PC-3 (cell line): Measurements from ENCODE around the gene FUS. TPM values are rescaled to one million over a fixed set of nuclear protein-coding genes. Genes with fewer than 3 reads are reported as not detected.

Experiments
- ATAC-seq: fragments of 200-7000 bp; cut with Tn5 transposase; 2 replicates; pipeline ENCODE4 v1.9.1; 2020; ENCODE audit warnings: mild to moderate bottlenecking, moderate library complexity
- BruUV-seq: library from RNA; stranded (reverse); fragments of 400-500 nt; replicated peaks from 2 replicates; lab custom pipeline; 2021; lab: Mats Ljungman, UMichigan
- CTCF ChIA-PET: fragments of 300-600 bp; sonication (Branson Sonifier 250); formaldehyde crosslinking; loops from one replicate; lab custom pipeline; 2022; ENCODE audit warnings: antibody characterized with exemption; lab: Charles Lee
- POLR2A ChIA-PET: fragments of 300-600 bp; sonication (Branson Sonifier 250); formaldehyde crosslinking; loops from one replicate; lab custom pipeline; 2022; ENCODE audit warnings: antibody characterized with exemption; ENCODE audit not compliant: unreplicated experiment; lab: Charles Lee
- DNase-seq: peaks from one replicate; pipeline ENCODE4 v3.0.0-alpha.2; 2015
- H2AFZ ChIP-seq: fragments of 300-600 bp; sonication (generic); 2 replicates; pipeline ENCODE4 v1.6.0; 2016; ENCODE audit warnings: antibody characterized with exemption, low read length
- H3F3A ChIP-seq: fragments of 300-600 bp; sonication (generic); one replicate; pipeline ENCODE4 v1.6.0; 2017; ENCODE audit warnings: antibody characterized with exemption, low read length, control low read depth, mild to moderate bottlenecking; ENCODE audit not compliant: unreplicated experiment
- H3K27ac ChIP-seq: fragments of 300-600 bp; sonication (generic); 2 replicates; pipeline ENCODE4 v1.5.1; 2016; ENCODE audit warnings: mild to moderate bottlenecking, low read length
- H3K27me3 ChIP-seq: fragments of 300-600 bp; sonication (generic); 2 replicates; pipeline ENCODE4 v1.6.1; 2016; ENCODE audit warnings: low read length, mixed read lengths
- H3K36me3 ChIP-seq: fragments of 300-600 bp; sonication (generic); 2 replicates; pipeline ENCODE4 v1.6.1; 2016; ENCODE audit warnings: low read depth, mixed run types, low read length, mixed read lengths
- H3K4me1 ChIP-seq: fragments of 300-600 bp; sonication (generic); 2 replicates; pipeline ENCODE4 v1.5.1; 2016; ENCODE audit warnings: low read length; ENCODE audit not compliant: insufficient read depth
- H3K4me2 ChIP-seq: fragments of 300-600 bp; sonication (generic); 2 replicates; pipeline ENCODE4 v1.6.0; 2016; ENCODE audit warnings: low read length
- H3K4me3 ChIP-seq: fragments of 300-600 bp; sonication (generic); 2 replicates; pipeline ENCODE4 v1.5.1; 2016; ENCODE audit warnings: mild to moderate bottlenecking, low read length, mixed read lengths
- H3K79me2 ChIP-seq: fragments of 300-600 bp; sonication (generic); 2 replicates; pipeline ENCODE4 v1.6.1; 2017; ENCODE audit warnings: low read length, mixed read lengths
- H3K9ac ChIP-seq: fragments of 300-600 bp; sonication (generic); 2 replicates; pipeline ENCODE4 v1.6.0; 2016; ENCODE audit warnings: mild to moderate bottlenecking, low read length
- H3K9me2 ChIP-seq: fragments of 300-600 bp; sonication (generic); replicated peaks from 2 replicates; pipeline ENCODE4 v1.6.1; 2016; ENCODE audit warnings: mixed run types, low read length, mixed read lengths
- H3K9me3 ChIP-seq: fragments of 300-600 bp; sonication (generic); 2 replicates; pipeline ENCODE4 v1.6.1; 2016; ENCODE audit warnings: low read length, mixed read lengths
- H4K20me1 ChIP-seq: fragments of 300-600 bp; sonication (generic); 2 replicates; pipeline ENCODE4 v1.6.1; 2016; ENCODE audit warnings: low read length, mixed read lengths
- EZH2 ChIP-seq: fragments of 300-600 bp; sonication (generic); IDR thresholded peaks from one replicate; pipeline ENCODE4 v1.6.1; 2017; ENCODE audit warnings: antibody characterized with exemption, mild to moderate bottlenecking, low read length; ENCODE audit not compliant: unreplicated experiment
- EZH2phosphoT487 ChIP-seq: fragments of 300-600 bp; sonication (generic); IDR thresholded peaks from 2 replicates; pipeline ENCODE4 v1.6.1; 2018; ENCODE audit warnings: mild to moderate bottlenecking, antibody characterized with exemption, low read length, borderline replicate concordance
- intact Hi-C: fragments of 100-400 bp; cut with micrococcal nuclease; formaldehyde crosslinking; loops from 2 replicates; pipeline ENCODE4 v1.9.0; 2023
- total RNA-seq: library from RNA; depleted of rRNA; stranded (reverse); fragments of >200 nt; gene quantifications from 2 replicates; pipeline ENCODE4 v1.2.3, GENCODE V29; 2014
- TF ChIP-seq, protein P1 (sequence below): fragments of 300-600 bp; sonication (generic); conservative IDR thresholded peaks from 2 replicates; pipeline ENCODE4 v1.5.1; 2017; ENCODE audit warnings: antibody characterized with exemption, low read depth, mild to moderate bottlenecking, low read length

The FUS gene
- total RNA-seq, 1 experiment from 2014 or later = 43.0 TPM

DNA sequence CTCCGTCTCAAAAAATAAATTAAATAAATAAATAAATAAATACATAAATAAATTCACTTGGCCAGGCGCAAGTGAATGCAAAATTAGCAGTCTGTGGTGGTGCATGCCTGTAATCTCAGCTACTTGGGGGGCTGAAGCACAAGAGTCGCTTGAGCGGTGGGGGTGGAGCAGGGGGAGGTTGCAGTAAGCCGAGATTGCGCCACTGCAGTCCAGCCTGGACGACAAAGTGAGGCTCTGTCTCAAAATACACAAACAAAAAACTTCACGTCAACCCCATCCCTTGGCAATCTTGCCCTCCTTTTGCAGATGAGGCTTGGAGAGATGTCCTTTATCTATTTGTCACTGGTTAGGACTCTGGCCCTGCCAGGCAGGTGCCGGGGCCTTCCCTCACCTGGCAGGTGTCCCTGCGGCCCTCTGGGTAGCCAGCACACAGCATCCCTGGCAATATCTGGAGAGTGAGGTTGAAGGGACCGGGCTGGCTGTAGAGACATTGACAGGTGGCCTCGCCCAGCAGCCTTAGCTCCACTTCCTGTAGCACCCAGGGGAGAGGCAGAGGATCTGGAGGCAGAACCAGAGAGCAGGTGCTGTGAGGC lies 34.4 kb upstream of the FUS start:
- H3K4me3 ChIP-seq = no peak overlapping the region
- ChIA-PET CTCF (no interaction called here), POLR2A (no interaction called here)
- BruUV-seq = no TSS peak
- no peak for TF ChIP-seq EZH2phosphoT487
- H3K9ac ChIP-seq = no peak overlapping the region
- ATAC-seq = no peak
- no peaks in the 10 kb centered on the region for H3K27me3 ChIP-seq
- H2AFZ ChIP-seq = no peak overlapping the region
- H3K4me2 ChIP-seq = no peak overlapping the region
- peaks cover 8% of the 10 kb centered on the region for H3K4me1 ChIP-seq
- H3K36me3 ChIP-seq = no peaks in the 10 kb centered on the region
- no peaks in the 10 kb centered on the region for H3K9me2 ChIP-seq
- no peaks in the 10 kb centered on the region for H3F3A ChIP-seq
- no peak overlapping the region for H3K27ac ChIP-seq
- no peaks in the 10 kb centered on the region for H3K9me3 ChIP-seq
- intact Hi-C loops = loop anchor here (10.0 kb wide), 1 partner anchor 121 kb away; no protein-coding TSS in a partner anchor
- no peaks in the 10 kb centered on the region for H4K20me1 ChIP-seq
- DNase-seq = no peak
- no peaks in the 10 kb centered on the region for H3K79me2 ChIP-seq

DNA sequence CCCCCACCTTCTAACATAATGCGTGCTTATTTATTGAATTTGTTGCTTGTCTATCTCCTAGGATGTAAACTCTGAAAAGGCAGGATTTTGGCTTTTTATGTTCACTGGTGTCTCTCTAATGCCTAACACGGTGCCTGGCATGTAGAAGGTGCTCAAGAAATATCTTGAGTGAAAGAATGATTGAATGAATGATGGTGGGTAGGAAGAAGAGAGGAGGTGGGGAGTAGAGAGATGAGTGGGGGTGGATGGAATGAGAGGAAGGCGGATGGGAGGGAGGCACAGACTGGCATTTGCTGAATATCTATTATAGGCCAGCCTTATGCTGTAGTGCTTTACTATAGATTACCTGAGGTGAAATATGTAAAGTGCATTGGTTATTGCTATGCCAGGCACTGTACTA lies 32.4 kb upstream of the FUS start:
- no peaks in the 10 kb centered on the region for H3K79me2 ChIP-seq
- H3K4me2 ChIP-seq = no peak overlapping the region
- H3F3A ChIP-seq = no peaks in the 10 kb centered on the region
- H3K36me3 ChIP-seq = no peaks in the 10 kb centered on the region
- intact Hi-C loops = loop anchor here (10.0 kb wide), 1 partner anchor 123 kb away; no protein-coding TSS in a partner anchor
- TF ChIP-seq, protein P1, sequence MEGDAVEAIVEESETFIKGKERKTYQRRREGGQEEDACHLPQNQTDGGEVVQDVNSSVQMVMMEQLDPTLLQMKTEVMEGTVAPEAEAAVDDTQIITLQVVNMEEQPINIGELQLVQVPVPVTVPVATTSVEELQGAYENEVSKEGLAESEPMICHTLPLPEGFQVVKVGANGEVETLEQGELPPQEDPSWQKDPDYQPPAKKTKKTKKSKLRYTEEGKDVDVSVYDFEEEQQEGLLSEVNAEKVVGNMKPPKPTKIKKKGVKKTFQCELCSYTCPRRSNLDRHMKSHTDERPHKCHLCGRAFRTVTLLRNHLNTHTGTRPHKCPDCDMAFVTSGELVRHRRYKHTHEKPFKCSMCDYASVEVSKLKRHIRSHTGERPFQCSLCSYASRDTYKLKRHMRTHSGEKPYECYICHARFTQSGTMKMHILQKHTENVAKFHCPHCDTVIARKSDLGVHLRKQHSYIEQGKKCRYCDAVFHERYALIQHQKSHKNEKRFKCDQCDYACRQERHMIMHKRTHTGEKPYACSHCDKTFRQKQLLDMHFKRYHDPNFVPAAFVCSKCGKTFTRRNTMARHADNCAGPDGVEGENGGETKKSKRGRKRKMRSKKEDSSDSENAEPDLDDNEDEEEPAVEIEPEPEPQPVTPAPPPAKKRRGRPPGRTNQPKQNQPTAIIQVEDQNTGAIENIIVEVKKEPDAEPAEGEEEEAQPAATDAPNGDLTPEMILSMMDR = no peak
- TF ChIP-seq EZH2phosphoT487 (no peak), EZH2 (no peak)
- H2AFZ ChIP-seq = no peak overlapping the region
- no peaks in the 10 kb centered on the region for H3K9me2 ChIP-seq
- ChIA-PET POLR2A (no interaction called here), CTCF (no interaction called here)
- H3K9me3 ChIP-seq = no peaks in the 10 kb centered on the region
- DNase-seq = no peak
- BruUV-seq = no TSS peak
- no peak overlapping the region for H3K9ac ChIP-seq
- H3K27ac ChIP-seq = no peak overlapping the region
- H3K27me3 ChIP-seq = no peaks in the 10 kb centered on the region
- no peak overlapping the region for H3K4me3 ChIP-seq
- ATAC-seq = no peak
- no peaks in the 10 kb centered on the region for H3K4me1 ChIP-seq
- H4K20me1 ChIP-seq = no peaks in the 10 kb centered on the region

DNA sequence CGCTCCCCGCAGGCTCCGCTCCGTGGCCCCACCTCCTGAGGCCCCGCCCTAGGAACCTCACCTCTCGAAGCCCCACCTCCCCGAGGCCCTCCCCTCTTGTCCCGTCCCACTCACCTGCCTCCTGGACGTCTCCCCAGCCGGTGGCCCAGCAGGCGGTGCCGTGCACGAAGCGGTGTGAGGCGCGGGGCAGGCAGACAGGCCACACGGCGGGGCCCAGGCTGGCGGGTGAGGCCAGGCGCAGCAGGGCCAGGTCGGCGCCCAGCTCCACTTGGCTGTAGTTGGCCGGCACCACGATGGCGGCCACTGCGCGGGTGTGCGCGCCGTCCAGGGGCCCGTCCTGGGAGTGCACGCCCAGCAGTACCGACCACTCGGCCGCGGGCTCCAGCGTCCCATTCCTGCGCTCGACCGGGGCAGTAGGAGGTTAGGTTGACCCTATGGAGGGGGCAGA lies 31.6 kb upstream of the FUS start:
- Histone ChIP-seq H3K27me3 (no peaks in the 10 kb centered on the region), H3K36me3 (no peaks in the 10 kb centered on the region), H3K27ac (no peak overlapping the region), H3K4me1 (no peaks in the 10 kb centered on the region), H3K9me3 (no peaks in the 10 kb centered on the region), H3K4me2 (no peak overlapping the region), H4K20me1 (no peaks in the 10 kb centered on the region), H3K4me3 (no peak overlapping the region), H3K79me2 (no peaks in the 10 kb centered on the region), H3K9ac (no peak overlapping the region), H3K9me2 (no peaks in the 10 kb centered on the region), H2AFZ (no peak overlapping the region), H3F3A (no peaks in the 10 kb centered on the region)
- intact Hi-C loops = loop anchor here (10.0 kb wide), 1 partner anchor 124 kb away; no protein-coding TSS in a partner anchor
- BruUV-seq = no TSS peak
- TF ChIP-seq, protein P1 = no peak
- TF ChIP-seq EZH2phosphoT487 (no peak), EZH2 (no peak)
- DNase-seq (no peak), ATAC-seq (no peak)
- ChIA-PET POLR2A (no interaction called here), CTCF (no interaction called here)
